Stimulated activated CD8-positive, alpha-beta memory T cell treated with anti-CD3 and anti-CD28 coated beads, Interleukin-12 subunit alpha, Interleukin-12 subunit beta, amount 100 ng/mL, for 4 hours (primary cell): Measurements from ENCODE around the gene KDM2B.
A peak's percentile ranks its signal among the peaks of the same experiment; 100 is the strongest.
"Not testable (repeated sequence)": the region's sequence is repeated elsewhere in the genome, so short reads cannot be mapped to it uniquely, and the experiment has no call there.

ENCODE experiments used
- DNase-seq: peaks from one replicate; pipeline ENCODE4 v3.0.0-alpha.2; 2020; ENCODE audit warnings: low read depth

The KDM2B gene

DNA sequence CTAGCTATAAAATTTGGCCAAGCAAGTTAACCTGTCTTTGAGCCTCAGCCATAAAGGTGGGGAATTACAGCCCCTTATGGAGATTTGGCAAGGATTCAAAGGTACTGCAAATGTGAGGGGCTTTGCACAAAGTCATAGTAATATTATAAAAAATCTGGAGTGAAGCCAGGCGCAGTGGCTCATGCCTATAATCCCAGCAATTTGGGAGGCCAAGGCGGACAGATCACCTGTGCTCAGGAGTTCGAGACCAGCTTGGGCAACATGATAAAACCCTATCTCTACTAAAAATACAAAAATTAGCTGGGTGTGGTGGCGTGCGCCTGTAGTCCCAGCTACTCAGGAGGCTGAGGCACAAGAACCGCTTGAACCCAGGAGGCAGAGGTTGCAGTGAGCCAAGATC is 4.1 kb upstream of the KDM2B start:
- DNase-seq = not testable (repeated sequence)

DNA sequence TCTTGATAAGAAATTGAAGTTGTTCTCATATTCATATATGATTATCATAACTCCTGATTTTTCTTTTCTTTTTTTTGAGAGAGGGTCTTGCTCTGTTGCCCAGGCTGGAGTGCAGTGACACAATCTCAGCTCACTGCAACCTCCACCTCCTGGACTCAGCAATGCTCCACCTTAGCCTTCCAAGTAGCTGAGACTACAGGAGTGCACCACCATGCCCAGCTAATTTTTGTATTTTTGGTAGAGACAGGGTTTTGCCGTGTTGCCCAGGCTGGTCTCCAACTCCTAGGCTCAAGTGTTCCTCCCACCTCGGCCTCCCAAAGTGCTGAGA is 2.5 kb upstream of the KDM2B start:
- DNase-seq = not testable (repeated sequence)

DNA sequence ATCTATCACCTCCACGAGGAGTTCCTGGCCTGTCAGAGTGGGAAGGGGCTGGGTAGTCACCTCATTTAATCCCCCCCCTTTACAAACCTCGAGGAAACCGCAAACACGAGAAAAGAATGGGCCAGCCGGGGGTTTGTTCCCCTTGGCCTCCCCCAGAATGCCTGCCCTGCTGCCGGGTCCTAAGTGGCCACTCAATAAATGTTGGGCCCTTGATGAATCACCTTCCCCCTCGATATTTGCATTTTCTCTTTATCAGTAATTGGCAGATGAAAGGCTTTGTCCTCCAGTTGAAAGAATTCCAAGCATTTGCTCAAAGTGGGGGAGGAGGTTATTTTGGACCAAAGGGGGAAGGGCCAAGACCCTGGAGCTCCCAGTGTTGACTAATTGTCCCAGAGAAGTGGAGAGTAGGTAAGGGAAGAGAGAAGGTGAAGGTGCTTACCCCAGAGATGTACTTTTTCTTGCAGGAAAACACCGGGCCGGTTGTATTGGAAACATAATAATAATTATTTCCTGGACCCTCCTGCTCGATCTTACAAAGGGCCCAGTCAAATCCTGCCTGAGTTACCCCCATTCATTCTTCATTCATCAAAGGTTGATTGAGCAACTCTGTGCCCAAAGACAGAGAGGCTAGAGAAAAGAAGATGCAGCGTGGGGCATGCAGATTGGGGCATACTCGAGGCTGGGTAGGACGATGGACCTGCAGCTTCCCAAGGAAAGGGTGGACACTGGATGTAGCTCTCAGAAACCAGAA is 1.9 kb upstream of the KDM2B start:
- no peak for DNase-seq

DNA sequence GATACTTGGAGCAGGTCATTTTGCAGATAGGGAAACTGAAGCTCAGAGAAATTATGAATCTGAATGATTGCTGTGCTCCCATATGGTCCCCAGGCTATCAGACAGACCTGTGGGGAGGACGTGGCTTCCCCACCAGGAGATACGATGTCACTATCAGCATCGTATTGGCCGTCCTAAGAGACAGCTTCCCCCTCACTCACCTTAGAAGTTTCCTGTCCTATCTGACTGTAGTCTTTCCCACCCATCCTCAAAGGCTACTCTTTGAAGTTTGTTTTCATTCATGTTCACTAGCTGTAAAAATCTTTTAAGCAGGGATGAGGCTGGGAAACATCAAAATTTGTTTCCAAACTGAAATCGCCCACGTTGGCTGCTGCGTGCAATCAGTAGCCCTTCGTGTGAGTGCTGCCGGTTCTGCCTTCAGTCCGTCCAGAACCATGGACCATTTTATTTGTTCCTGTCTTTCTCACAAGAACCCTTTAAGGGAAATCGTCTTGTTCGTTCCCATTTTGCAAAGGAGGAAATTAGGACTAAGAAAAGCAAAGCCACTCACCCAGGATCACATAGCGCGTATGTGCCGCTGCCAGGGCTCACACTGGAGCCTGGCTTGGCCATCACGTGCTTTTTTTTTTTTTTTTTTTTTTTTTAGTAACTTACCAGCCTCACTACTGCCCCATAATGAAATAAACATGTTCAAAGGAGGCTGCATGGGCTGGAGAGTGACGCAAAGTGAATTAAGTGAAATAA is 1.0 kb upstream of the KDM2B start:
- DNase-seq = no peak

DNA sequence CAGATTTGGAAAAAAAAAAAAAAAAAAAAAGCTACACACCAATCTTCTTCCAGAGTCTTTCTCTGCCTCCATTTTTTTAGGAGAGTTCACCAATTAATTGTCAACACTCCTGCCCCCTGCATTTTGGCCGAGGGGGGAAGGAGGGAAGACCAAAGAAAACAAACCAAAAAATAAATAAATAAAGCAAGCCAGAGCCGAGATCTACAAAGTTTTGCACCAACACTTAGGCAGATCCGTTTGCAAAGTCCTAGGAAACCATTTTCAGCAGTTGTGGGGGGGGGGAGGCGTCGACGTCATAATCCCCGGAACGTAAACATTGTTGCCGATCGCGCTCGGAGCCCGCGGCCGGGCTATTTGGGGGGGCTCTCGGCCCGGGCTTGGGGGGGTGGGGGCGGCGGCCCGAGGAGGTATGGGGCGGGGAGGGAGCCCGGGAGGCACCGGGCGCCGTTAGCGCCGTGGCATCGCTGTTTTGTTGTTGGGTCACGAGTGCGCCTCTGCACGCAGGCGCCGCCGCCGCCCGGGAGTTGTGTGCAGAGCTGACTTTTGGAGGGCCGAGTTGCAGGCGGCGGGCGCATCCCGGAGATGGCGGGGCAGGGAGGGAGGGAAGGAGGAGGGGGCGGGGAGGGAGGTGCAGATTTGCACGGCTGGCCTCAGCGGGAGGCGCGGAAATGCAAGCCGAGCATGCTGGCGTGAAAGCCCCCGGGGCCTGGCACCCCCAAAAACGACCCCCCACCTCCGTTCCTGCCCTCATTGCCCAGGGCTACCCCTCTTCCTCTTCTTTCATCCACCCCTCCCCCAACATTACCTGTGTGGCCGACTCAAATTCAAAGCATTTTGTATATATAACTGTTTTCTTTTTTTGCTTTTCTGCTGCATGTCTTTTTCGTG is 598 bp downstream of the KDM2B start:
- peak; percentile 56 for DNase-seq

DNA sequence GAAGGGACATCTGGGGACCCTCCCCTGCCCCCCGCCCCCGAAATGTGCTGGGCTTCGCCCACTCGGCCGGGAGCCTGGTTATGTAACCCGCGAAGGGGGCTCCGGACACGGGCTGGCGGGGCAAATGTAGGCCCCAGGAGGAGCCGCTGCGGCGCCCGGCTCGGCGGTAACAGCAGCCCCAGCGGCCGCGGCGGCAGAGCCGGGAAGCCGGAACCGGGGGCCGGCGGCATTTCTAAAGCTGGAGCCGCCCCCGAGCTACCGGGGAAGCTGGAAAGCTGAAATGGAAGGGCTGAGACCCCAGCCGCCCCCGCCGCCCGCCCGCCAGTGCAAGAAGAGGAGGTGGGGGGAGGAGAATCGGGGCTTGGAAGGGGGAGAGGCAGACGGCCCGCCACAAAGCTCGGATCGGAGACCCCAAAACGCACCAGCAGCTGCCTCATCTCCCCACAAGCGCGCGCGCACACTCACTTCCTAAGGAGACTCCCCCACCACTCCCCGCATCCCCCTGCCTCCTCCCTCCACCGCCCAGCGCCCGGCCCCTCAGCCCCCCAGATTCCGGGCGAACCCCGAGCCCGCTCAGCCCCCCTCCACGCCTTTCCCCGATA is 1.5 kb downstream of the KDM2B start:
- DNase-seq = peak; percentile 22

DNA sequence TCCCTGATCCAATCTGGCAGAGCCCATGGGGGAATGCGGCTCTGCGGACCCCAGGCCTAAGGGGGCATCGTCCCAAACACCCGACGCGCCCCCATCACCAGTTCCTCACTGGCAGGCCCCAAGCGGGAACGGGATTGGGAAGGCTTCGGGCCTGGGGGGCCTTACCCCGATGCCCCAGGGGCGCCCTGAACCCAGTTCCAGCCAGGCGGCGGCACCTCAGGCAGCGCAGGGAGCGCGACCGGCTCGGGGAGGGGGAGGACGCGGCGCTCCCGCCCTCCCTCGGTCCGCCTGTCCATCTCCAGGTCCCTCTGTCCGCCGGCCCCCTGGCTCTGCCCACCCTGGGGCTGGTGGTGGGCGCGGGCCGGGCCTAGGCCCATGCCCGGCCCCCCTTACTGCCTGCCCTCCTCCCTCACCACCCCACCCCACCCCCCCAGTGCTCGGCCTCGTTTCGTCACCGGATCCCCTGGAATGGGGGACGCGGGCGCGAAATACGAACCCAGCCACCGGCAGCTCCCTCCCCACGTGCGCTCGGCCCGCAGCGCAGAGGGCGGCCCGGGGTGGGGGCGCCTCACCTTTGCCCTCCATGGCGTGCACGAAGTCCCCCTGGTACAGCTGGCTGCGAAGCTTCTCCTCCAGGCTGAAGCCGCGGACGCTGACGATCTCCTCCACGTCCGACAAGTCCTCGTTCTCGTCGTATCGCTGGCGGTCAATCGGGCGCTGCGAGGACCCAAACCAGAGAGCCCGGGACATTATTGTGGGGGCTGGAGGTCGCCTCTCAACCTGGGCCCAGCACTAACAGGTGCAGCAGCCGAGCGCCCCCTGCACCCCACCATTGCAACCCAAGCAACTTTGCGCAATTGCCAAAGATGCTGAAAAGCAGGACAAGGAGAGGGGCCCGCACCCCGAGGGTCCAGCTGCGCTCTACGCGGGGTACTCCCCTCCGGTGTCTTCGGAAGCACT is 2.3 kb downstream of the KDM2B start:
- no peak for DNase-seq

DNA sequence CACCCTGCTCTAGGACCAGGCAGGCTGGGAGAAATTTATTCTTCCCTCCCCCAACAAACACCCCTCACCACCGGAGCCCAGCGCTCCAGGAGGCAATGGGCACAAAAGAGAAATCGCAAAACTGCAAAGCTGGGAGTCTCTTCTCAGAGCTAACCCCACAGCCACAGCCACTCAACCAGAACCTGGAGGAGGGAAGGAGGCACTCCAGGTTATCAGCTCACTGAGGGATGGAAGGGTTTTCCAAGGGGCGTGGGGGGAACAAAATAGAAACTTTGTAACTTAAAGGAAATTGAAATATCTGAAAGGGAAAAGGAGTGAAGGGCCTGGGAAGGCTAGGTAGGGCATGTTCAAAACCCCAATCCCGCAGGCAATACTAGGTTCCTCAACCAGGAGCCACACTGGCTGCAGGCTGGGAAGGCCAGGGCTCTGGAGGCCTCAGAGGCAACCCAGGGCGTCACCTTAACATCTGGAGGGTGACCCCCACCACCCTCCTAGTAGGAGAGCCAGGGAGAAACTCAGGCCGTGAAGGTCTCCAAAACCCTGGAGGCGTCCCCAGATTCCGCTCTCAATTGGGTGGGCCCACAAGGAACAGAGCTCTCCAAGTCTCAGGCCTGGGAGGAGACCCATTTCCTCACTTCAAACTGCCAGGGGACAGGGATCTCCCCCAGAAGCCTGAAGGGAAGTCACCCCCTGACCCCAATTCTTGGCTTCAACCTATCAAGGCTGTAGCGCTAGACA is 3.2 kb downstream of the KDM2B start:
- DNase-seq = no peak

DNA sequence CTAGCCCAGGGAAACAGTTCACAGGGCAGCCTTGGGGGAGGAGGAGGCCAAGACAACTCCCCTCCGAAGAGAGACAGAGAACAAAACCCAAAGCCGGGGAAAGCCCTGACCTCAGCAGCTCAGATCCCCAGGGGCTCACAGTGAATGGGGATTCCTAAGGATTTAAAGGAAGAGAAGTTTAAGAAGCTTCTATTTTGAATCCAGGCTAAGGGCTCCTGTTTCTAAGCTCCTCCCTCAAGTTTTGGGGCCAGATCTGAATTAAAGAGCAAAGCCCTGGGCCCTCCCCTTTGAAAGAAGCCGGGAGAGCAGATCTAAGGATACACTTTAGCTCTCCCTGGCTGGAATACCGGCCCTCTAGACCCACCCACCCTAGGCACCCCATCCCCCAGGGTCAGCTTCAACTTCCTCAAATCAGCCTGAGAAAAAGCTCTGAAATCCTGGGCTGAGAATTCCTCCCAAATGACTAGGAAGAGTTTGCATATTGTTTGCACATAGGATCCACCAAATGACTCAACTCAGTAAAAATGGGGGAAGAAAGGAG is 3.9 kb downstream of the KDM2B start:
- DNase-seq = no peak

DNA sequence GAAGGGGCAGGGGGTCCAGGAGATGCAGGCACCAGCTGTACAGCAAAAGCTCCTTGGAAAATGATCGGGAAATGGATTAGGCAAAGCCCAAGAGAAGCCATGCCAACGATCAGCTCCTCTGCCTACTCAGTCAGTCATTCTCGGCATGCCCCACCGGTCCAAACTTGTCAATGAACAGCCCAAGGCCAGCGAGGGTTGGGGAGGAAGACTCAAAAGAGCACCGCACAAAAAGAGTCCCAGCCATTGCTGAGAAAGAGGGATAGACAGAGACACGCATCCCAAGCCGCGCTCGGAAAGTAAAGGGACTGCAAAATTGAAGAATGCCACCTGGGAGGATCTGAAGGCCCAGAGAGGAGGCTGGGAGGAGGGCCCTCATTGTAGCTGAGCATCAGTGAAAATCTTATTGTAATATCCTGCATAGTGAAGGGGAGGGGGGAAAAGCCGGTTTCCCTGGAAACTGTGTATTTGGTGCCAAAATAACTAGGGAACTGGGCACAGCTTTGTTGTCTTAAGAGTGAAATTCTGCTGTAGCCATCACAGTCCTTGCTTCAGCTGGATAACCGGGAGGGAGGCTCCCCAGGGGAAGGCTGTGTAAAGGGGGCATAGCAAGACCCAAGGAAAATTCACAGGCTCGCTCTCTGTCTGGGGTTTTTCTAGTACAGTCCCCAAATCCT is 4.7 kb downstream of the KDM2B start:
- no peak for DNase-seq

DNA sequence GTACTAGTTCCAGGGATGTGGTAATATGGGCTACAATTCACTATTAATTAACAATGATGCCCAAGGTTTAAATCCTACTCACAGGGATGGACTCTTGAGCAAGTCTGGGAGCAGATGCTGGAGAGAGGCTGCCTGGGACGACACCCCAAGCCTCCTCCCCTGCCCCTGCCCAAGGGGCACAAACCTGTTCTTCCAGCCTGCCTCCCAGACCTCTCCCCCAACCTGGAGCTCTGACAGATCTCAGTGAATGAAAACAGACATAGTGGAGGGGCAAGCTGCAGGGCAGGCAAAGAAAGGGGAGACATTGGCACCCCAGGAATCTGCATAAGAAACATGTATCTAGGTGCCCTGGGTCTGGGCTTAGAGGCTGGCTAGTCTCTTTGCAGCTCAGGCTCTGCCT is 5.8 kb downstream of the KDM2B start:
- DNase-seq = no peak

DNA sequence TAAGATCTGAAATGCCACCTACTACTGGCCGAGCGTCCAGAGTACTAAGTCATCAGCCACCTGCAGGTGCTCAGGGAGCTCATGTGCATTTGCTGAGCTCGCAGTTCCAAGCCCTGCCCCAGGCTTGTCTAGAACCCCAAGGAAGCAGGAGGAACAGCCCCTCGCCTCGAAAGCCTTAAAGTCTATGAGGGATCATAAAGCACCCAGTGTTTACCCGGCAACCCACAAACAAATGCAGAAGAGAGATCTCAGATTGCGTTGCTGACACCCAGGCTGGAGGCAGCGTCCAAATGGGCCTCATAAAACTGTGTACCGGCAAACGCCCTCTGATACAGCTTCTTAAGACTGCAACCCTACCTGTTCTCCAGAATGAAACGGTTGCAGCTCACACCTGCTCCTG is 6.8 kb downstream of the KDM2B start:
- no peak for DNase-seq

DNA sequence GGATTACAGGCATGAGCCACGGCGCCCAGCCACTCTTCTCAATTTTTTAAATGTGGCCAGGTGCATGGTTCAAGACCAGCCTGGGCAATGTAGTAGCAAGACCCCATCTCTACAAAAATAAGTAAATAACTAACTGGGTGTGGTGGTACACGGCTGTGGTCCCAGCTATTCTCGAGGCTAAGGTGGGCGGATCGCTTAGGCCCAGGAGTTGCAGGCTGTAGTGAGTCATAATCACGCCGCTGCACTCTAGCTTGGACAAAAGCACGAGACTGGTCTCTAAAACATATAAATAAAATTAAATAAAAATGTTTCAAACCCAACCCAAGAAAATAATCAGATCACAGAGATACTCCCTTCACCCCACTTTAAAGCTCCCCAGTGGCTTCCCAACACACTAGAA is 8.9 kb downstream of the KDM2B start:
- no peak for DNase-seq

DNA sequence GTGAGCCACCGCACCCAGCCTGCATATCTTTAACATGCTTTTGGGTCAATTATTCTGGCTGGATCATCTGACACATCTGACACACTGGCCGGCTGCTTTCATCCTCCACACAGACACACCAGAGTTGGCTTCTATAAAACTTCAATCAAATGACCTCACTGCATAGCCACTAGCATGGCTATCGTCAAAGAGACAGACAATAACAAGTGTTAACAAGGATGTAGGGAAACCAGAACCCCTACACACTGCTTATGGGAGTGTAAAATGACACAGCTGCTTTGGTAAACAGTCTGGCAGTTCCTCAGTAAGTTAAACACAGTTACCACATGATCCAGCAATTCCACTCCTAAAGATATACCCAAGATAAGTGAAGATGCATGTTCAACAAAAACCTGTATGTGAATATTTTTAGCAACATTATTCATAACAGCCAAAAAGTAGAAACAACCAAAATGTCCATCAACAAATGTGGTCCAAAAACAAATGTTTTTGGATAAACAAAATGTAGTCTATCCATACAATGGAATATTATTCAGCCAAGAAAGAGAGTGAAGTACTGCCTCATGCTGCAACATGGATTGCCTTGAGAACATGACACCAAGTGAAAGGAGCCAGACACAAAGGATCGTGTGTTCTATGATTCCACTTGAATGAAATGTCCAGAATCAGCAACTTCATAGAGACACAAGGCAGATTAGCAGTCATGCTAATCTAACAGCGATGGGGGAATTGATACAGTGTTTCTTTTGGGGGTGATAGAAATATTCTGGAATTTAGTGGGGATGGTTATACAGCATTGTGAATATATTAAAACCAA is 10.1 kb downstream of the KDM2B start:
- DNase-seq = no peak

DNA sequence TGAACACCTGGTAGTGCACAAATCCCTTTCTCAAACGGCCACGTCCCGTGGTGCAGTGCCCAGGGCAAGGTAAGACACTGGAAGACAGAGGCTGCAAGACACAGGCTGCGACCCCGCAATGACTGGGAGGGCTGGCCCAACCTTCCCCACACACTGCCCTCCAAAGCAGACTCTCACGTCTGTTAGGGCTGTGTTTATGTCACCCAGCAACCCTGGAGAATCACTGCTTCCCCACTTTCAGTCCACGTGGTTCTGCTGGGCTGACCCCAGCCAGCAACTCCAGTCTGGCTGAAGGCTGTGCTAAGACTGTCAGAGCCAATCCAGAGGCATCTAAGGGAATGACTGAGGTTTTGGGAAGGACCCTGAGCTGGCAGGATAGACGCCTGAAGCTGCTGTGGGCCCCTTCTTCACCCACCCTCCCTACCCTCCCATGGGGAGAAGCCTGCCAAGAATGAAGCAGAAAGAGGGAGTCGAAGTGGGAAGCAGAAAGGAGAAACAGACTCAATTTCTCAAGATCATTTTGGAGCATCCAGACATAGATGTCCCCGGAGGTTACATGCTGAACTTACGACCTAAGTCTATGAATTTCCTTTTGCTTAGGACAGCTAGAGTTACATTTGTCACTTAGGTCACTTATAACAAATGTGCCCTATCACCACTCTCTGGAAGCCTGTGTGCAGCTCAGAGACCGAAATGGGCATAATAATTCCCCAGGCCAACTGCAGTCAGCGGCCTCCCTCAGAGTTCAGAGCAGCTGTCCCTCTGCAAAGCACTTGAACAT is 11.7 kb downstream of the KDM2B start:
- DNase-seq = no peak

DNA sequence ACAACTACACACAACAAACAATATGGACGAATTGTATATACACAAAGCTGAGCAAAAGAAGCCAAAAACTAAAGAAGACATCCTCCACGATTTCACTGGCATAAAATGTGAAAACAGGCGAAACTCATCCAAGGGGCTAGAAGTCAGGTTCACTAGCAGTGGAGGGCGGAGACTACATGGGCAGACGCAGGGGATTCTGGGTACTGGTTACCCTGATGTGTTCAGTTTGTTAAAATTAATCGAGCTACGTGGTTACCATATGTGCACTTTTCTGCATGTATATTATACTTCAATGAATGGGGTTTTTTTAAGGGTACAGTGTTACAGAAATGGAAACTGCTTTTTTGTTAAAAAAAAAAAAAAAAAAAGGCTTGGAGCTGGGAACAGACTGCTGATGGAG is 12.3 kb downstream of the KDM2B start:
- no peak for DNase-seq

DNA sequence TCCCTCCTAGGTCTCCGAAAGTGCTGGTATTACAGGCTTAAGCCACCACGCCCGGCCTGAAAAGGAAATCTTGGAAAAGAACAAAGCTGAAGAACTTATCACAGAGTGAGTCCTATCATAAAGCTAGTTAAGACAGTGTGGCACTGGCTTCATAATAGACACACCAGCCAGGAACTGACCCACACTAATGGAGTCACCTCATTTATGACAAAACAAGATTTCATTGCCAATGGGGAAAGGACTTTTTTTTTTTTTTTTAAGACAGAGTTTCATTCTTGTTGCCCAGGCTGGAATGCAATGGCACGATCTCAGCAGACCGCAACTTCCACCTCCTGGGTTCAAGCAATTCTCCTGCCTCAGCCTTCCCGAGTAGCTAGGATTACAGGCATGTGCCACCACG is 15.7 kb downstream of the KDM2B start:
- no peak for DNase-seq

DNA sequence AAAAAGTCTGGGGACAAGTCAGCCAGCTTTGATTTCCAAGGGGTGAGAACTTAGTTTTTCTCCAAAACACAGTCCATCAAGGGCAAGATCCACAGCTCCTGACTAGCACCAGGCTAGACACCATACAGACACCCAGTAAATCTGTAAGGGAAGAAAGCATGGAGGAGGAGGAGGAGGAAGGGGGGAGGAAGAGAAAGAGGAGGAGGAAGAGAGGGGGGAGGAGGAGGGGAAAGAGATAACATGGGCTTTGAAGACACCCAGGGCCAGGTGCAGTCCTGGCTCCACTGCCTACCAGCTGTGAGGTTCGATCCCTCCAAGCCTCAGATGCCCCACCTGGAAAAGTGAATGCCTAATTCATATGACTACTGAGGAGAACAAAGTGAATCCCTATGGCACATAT is 18.3 kb downstream of the KDM2B start:
- no peak for DNase-seq
